Liver (tissue), 9 donors: Measurements from ENCODE around the gene HOXA7. TPM values are rescaled to one million over a fixed set of nuclear protein-coding genes. Genes with fewer than 3 reads are reported as not detected.

Source experiments
- DNase-seq: peaks from one replicate; pipeline ENCODE4 v3.0.0-alpha.2; 2017; ENCODE audit warnings: low spot score
- H3K27ac ChIP-seq, 2 donors: one replicate each; pipeline ENCODE4 v1.7.0; 2013; ENCODE audit warnings: inconsistent platforms in 2 of 2, low read length in 2 of 2, control low read depth in 1 of 2, low read depth in 1 of 2, mild to moderate bottlenecking in 1 of 2
- H3K27me3 ChIP-seq, 4 donors: one replicate each; pipeline versions ENCODE4 v1.6.1 to v1.7.0; 2013; ENCODE audit warnings: low read length in 3 of 4, inconsistent platforms in 1 of 4, mild to moderate bottlenecking in 1 of 4, moderate library complexity in 1 of 4; ENCODE audit not compliant: control insufficient read depth in 4 of 4, insufficient read depth in 4 of 4
- H3K36me3 ChIP-seq, 4 donors: one replicate each; pipeline versions ENCODE4 v1.6.1 to v1.7.0; 2013; ENCODE audit warnings: low read length in 3 of 4, mild to moderate bottlenecking in 3 of 4, low read depth in 1 of 4, moderate library complexity in 1 of 4; ENCODE audit not compliant: control insufficient read depth in 4 of 4, insufficient read depth in 3 of 4
- H3K4me1 ChIP-seq, 4 donors: one replicate each; pipeline versions ENCODE4 v1.6.1 to v1.7.0; 2013; ENCODE audit warnings: low read length in 3 of 4, mild to moderate bottlenecking in 3 of 4, moderate library complexity in 1 of 4; ENCODE audit not compliant: control insufficient read depth in 4 of 4, insufficient read depth in 4 of 4
- H3K4me3 ChIP-seq, 3 donors: one replicate each; pipeline versions ENCODE4 v1.6.1 to v1.7.0; 2013; ENCODE audit warnings: low read length in 3 of 3, control low read depth in 1 of 3, low read depth in 1 of 3, mild to moderate bottlenecking in 1 of 3
- H3K9ac ChIP-seq, 2 donors: one replicate each; pipeline ENCODE4 v1.7.0; 2013; ENCODE audit warnings: low read length in 2 of 2, mild to moderate bottlenecking in 2 of 2, moderate library complexity in 2 of 2, control low read depth in 1 of 2, low read depth in 1 of 2
- H3K9me3 ChIP-seq, 4 donors: one replicate each; pipeline versions ENCODE4 v1.6.1 to v1.7.0; 2013; ENCODE audit warnings: low read length in 3 of 4; ENCODE audit not compliant: control insufficient read depth in 4 of 4
- EGR1 ChIP-seq, 2 donors: IDR thresholded peaks; 2 replicates each; pipeline ENCODE4 v1.6.1; 2016 to 2018; ENCODE audit warnings: antibody characterized with exemption in 2 of 2, low read depth in 2 of 2
- FOXA1 ChIP-seq: IDR thresholded peaks from 2 replicates; pipeline ENCODE4 v1.6.1; 2016; ENCODE audit warnings: antibody characterized with exemption
- FOXA2 ChIP-seq: IDR thresholded peaks from 2 replicates; pipeline ENCODE4 v1.6.1; 2016; ENCODE audit warnings: antibody characterized with exemption
- GABPA ChIP-seq, 2 donors: IDR thresholded peaks in 1 of 2; conservative IDR thresholded peaks in 1 of 2; 2 replicates each; pipeline ENCODE4 v1.6.1; 2016; ENCODE audit warnings: antibody characterized with exemption in 2 of 2, mild to moderate bottlenecking in 1 of 2, moderate library complexity in 1 of 2
- HNF4A ChIP-seq, 2 donors: conservative IDR thresholded peaks; 2 replicates each; pipeline ENCODE4 v1.6.1; 2016; ENCODE audit warnings: antibody characterized with exemption in 2 of 2, mild to moderate bottlenecking in 2 of 2
- HNF4G ChIP-seq: IDR thresholded peaks from 2 replicates; pipeline ENCODE4 v1.6.1; 2016; ENCODE audit warnings: antibody characterized with exemption
- JUND ChIP-seq, 2 donors: IDR thresholded peaks; 2 replicates each; pipeline ENCODE4 v1.6.1; 2016; ENCODE audit warnings: antibody characterized with exemption in 2 of 2
- RAD21 ChIP-seq, 2 donors: IDR thresholded peaks; 2 replicates each; pipeline ENCODE4 v1.6.1; 2016; ENCODE audit warnings: antibody characterized with exemption in 2 of 2, mild to moderate bottlenecking in 2 of 2
- RXRA ChIP-seq, 2 donors: IDR thresholded peaks; 2 replicates each; pipeline ENCODE4 v1.6.1; 2017 to 2018; ENCODE audit warnings: antibody characterized with exemption in 2 of 2, mild to moderate bottlenecking in 1 of 2
- SP1 ChIP-seq: IDR thresholded peaks from 2 replicates; pipeline ENCODE4 v1.6.1; 2018; ENCODE audit warnings: antibody characterized with exemption, mild to moderate bottlenecking
- TAF1 ChIP-seq: conservative IDR thresholded peaks from 2 replicates; pipeline ENCODE4 v1.6.1; 2016; ENCODE audit warnings: antibody characterized with exemption, mild to moderate bottlenecking
- YY1 ChIP-seq: IDR thresholded peaks from 2 replicates; pipeline ENCODE4 v1.6.1; 2016; ENCODE audit warnings: antibody characterized with exemption, mild to moderate bottlenecking
- WGBS: extraction: QIAGEN DNeasy Blood & Tissue Kit; methylation state at CpG from one replicate; pipeline ENCODE4 v1.1.7; 2013; 5-methylcytosine and 5-hydroxymethylcytosine counted together
- polyA plus RNA-seq, 2 donors: library from polyadenylated mRNA; stranded (reverse) in 1 of 2; unstranded in 1 of 2; fragments of 200-250 nt in 1 of 2; fragments of >200 nt in 1 of 2; fragmentation: Nextera tagmentation in 1 of 2; extraction: Ambion mirVana in 1 of 2; gene quantifications; one replicate each; pipeline versions ENCODE4 v1.2.1 to v1.2.3, GENCODE V29; 2013 to 2015
- total RNA-seq, 2 donors: library from RNA; depleted of rRNA; stranded (reverse); fragments of >200 nt; gene quantifications; one replicate each; pipeline ENCODE4 v1.2.3, GENCODE V29; 2014
- TF ChIP-seq, protein P1 (sequence below): fragments of 150-350 bp; IDR thresholded peaks from 2 replicates; pipeline ENCODE4 v1.5.1; 2017; ENCODE audit warnings: improper control_type of control experiment, low read depth, low read length; ENCODE audit not compliant: missing input control
- TF ChIP-seq, protein P2 (sequence below): IDR thresholded peaks from 2 replicates; pipeline ENCODE4 v1.6.1; 2016; ENCODE audit warnings: antibody characterized with exemption
- TF ChIP-seq, protein P3 (sequence below): IDR thresholded peaks from 2 replicates; pipeline ENCODE4 v1.6.1; 2016; ENCODE audit warnings: antibody characterized with exemption
- TF ChIP-seq, protein P4 (sequence below): IDR thresholded peaks from 2 replicates; pipeline ENCODE4 v1.6.1; 2016; ENCODE audit warnings: antibody characterized with exemption, mild to moderate bottlenecking
- TF ChIP-seq, protein P5 (sequence below): IDR thresholded peaks from 2 replicates; pipeline ENCODE4 v1.6.1; 2016; ENCODE audit warnings: antibody characterized with exemption
- donor health status: healthy.
- donor health status: healthy.
- donor health status: healthy.
- donor health status: healthy.
- donor health status: healthy.

Gene HOXA7
- total and polyA plus RNA-seq, 4 donors: under 0.01 to 0.05 TPM; not detected in 2

DNA sequence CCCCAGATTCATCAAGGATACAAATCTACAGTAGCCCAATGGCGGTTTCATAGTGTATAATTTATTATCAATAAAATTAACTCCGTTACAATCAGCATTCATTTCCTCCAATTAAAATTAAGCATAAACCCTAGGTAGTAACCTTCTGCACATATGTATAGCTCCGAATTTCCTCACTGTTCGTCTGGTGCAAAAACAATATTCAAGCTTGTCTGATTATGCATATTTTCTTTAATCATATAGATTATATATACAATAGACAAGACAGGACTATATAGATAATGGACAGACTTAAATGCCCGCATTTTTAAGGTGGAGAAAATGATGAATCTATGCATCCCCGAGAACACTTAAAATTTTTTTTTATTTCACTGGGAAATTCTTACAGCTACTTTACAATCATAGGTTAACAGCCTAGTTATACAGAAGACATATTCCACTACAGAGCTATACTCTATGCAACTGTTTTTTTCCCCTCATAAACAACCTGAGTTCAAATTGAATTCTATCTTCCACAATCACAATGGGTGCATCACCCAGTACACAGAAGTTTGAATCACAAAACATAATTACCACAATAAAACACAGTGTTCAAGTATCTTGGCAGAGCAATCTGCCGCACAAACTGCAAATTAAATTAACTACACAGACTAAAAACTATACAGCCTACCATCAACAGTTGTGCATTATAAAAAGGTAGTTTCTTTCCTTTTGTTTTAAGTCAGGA lies 6.2 kb upstream of the HOXA7 start:
- H3K4me1 ChIP-seq: peaks cover 8 to 27% (median 10%) of the 10 kb centered on the region in 4 donors
- H3K4me3 ChIP-seq: no peak overlapping the region
- no peaks in the 10 kb centered on the region for H3K36me3 ChIP-seq
- H3K27ac ChIP-seq: no peak overlapping the region
- peaks cover 0 to 10% (median 0%) of the 10 kb centered on the region in 4 donors for H3K9me3 ChIP-seq
- TF ChIP-seq RXRA (IDR thresholded peaks at IDR 0.05) (no peak), SP1 (no peak), YY1 (no peak), GABPA (IDR thresholded peaks at IDR 0.05 in 1 of 2, conservative IDR thresholded peaks at IDR 0.05 in 1 of 2) (no peak), FOXA2 (no peak), RAD21 (IDR thresholded peaks at IDR 0.05) (no peak), EGR1 (IDR thresholded peaks at IDR 0.05; ENCODE audit: low read depth in 2 of 2) (no peak), FOXA1 (no peak), HNF4G (no peak), HNF4A (conservative IDR thresholded peaks at IDR 0.05) (no peak), TAF1 (no peak), JUND (IDR thresholded peaks at IDR 0.05) (no peak)
- TF ChIP-seq, protein P1, sequence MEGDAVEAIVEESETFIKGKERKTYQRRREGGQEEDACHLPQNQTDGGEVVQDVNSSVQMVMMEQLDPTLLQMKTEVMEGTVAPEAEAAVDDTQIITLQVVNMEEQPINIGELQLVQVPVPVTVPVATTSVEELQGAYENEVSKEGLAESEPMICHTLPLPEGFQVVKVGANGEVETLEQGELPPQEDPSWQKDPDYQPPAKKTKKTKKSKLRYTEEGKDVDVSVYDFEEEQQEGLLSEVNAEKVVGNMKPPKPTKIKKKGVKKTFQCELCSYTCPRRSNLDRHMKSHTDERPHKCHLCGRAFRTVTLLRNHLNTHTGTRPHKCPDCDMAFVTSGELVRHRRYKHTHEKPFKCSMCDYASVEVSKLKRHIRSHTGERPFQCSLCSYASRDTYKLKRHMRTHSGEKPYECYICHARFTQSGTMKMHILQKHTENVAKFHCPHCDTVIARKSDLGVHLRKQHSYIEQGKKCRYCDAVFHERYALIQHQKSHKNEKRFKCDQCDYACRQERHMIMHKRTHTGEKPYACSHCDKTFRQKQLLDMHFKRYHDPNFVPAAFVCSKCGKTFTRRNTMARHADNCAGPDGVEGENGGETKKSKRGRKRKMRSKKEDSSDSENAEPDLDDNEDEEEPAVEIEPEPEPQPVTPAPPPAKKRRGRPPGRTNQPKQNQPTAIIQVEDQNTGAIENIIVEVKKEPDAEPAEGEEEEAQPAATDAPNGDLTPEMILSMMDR: no peak
- TF ChIP-seq, protein P2, sequence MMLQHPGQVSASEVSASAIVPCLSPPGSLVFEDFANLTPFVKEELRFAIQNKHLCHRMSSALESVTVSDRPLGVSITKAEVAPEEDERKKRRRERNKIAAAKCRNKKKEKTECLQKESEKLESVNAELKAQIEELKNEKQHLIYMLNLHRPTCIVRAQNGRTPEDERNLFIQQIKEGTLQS: no peak
- TF ChIP-seq, protein P3, sequence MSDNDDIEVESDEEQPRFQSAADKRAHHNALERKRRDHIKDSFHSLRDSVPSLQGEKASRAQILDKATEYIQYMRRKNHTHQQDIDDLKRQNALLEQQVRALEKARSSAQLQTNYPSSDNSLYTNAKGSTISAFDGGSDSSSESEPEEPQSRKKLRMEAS: no peak
- TF ChIP-seq, protein P4, sequence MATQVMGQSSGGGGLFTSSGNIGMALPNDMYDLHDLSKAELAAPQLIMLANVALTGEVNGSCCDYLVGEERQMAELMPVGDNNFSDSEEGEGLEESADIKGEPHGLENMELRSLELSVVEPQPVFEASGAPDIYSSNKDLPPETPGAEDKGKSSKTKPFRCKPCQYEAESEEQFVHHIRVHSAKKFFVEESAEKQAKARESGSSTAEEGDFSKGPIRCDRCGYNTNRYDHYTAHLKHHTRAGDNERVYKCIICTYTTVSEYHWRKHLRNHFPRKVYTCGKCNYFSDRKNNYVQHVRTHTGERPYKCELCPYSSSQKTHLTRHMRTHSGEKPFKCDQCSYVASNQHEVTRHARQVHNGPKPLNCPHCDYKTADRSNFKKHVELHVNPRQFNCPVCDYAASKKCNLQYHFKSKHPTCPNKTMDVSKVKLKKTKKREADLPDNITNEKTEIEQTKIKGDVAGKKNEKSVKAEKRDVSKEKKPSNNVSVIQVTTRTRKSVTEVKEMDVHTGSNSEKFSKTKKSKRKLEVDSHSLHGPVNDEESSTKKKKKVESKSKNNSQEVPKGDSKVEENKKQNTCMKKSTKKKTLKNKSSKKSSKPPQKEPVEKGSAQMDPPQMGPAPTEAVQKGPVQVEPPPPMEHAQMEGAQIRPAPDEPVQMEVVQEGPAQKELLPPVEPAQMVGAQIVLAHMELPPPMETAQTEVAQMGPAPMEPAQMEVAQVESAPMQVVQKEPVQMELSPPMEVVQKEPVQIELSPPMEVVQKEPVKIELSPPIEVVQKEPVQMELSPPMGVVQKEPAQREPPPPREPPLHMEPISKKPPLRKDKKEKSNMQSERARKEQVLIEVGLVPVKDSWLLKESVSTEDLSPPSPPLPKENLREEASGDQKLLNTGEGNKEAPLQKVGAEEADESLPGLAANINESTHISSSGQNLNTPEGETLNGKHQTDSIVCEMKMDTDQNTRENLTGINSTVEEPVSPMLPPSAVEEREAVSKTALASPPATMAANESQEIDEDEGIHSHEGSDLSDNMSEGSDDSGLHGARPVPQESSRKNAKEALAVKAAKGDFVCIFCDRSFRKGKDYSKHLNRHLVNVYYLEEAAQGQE: no peak
- TF ChIP-seq, protein P5, sequence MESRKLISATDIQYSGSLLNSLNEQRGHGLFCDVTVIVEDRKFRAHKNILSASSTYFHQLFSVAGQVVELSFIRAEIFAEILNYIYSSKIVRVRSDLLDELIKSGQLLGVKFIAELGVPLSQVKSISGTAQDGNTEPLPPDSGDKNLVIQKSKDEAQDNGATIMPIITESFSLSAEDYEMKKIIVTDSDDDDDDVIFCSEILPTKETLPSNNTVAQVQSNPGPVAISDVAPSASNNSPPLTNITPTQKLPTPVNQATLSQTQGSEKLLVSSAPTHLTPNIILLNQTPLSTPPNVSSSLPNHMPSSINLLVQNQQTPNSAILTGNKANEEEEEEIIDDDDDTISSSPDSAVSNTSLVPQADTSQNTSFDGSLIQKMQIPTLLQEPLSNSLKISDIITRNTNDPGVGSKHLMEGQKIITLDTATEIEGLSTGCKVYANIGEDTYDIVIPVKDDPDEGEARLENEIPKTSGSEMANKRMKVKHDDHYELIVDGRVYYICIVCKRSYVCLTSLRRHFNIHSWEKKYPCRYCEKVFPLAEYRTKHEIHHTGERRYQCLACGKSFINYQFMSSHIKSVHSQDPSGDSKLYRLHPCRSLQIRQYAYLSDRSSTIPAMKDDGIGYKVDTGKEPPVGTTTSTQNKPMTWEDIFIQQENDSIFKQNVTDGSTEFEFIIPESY: no peak
- H3K9ac ChIP-seq: no peak overlapping the region
- H3K27me3 ChIP-seq: peaks cover 9 to 49% (median 19%) of the 10 kb centered on the region in 4 donors
- no peak for DNase-seq
- 64% methylated on average over 7 of the region's 7 CpGs for WGBS
